ENCODE results near the gene NIPAL4. TPM values are rescaled to one million over a fixed set of nuclear protein-coding genes. Genes with fewer than 3 reads are reported as not detected.

The NIPAL4 gene
- total RNA-seq, 4 donors from 2014 or later, result 1.5 TPM; not detected in 3

- H3K4me3 ChIP-seq, result no peak overlapping the region
- no peak for ATAC-seq
- DNase-seq, result no peak
- TF ChIP-seq POLR2A (IDR thresholded peaks at IDR 0.05), result no peak
- TF ChIP-seq CTCF (IDR thresholded peaks at IDR 0.05 in 4 of 5, conservative IDR thresholded peaks at IDR 0.05 in 1 of 5), result no peak
- H3K9me3 ChIP-seq, result no peaks in the 10 kb centered on the region
- in situ Hi-C loops (cut with MboI; ENCODE audit: low sequenced_read_pairs in 4 of 4) (no loop called here), intact Hi-C loops (cut with DNase I; ENCODE audit: low total_unique reads) (no loop called here)
- peaks cover 9 to 24% of the 10 kb centered on the region in 2 donors for H3K4me1 ChIP-seq
- peak overlapping the region in 2 of 4 donors; percentile 61 to 63 for H3K27ac ChIP-seq
- H3K27me3 ChIP-seq, result no peaks in the 10 kb centered on the region
- peaks cover 0 to 4% of the 10 kb centered on the region in 2 donors for H3K36me3 ChIP-seq
Measured at GRCh38 chr5:157510682-157511081, 50.7 kb downstream of the NIPAL4 start.

- intact Hi-C loops (cut with DNase I; ENCODE audit: low total_unique reads), result no loop called here
- Histone ChIP-seq H3K4me3 (no peak overlapping the region), H3K9me3 (no peaks in the 10 kb centered on the region), H3K27ac (peak overlapping the region; percentile 36 to 63 (median 54)), H3K27me3 (no peaks in the 10 kb centered on the region), H3K36me3 (peaks cover 0 to 4% of the 10 kb centered on the region in 2 donors), H3K4me1 (peaks cover 12 to 36% of the 10 kb centered on the region in 2 donors)
- ATAC-seq, result peak; percentile 94
- peak; percentile 82 to 87 for DNase-seq
- in situ Hi-C loops (cut with MboI; ENCODE audit: low sequenced_read_pairs in 4 of 4), result no loop called here
- TF ChIP-seq CTCF (IDR thresholded peaks at IDR 0.05 in 4 of 5, conservative IDR thresholded peaks at IDR 0.05 in 1 of 5) (no peak), POLR2A (IDR thresholded peaks at IDR 0.05) (no peak)
Measured at GRCh38 chr5:157511651-157512644, 51.9 kb downstream of the NIPAL4 start.

GRCh38 chr5:157513182-157513581 is 53.2 kb downstream of the NIPAL4 start:
- no peak for TF ChIP-seq POLR2A (IDR thresholded peaks at IDR 0.05)
- TF ChIP-seq CTCF (IDR thresholded peaks at IDR 0.05 in 4 of 5, conservative IDR thresholded peaks at IDR 0.05 in 1 of 5), result no peak
- H3K9me3 ChIP-seq, result no peaks in the 10 kb centered on the region
- intact Hi-C loops (cut with DNase I; ENCODE audit: low total_unique reads) (no loop called here), in situ Hi-C loops (cut with MboI; ENCODE audit: low sequenced_read_pairs in 4 of 4) (no loop called here)
- H3K4me1 ChIP-seq, result peaks cover 12 to 39% of the 10 kb centered on the region in 2 donors
- no peaks in the 10 kb centered on the region for H3K27me3 ChIP-seq
- ATAC-seq, result no peak
- no peak overlapping the region for H3K27ac ChIP-seq
- H3K4me3 ChIP-seq, result no peak overlapping the region
- DNase-seq, result no peak
- peaks cover 0 to 4% of the 10 kb centered on the region in 2 donors for H3K36me3 ChIP-seq

GRCh38 chr5:157514974-157515373 is 55.0 kb downstream of the NIPAL4 start:
- no peaks in the 10 kb centered on the region for H3K9me3 ChIP-seq
- ATAC-seq, result no peak
- H3K36me3 ChIP-seq, result no peaks in the 10 kb centered on the region
- H3K4me3 ChIP-seq, result no peak overlapping the region
- in situ Hi-C loops (cut with MboI; ENCODE audit: low sequenced_read_pairs in 4 of 4) (no loop called here), intact Hi-C loops (cut with DNase I; ENCODE audit: low total_unique reads) (loop anchor here (5.0 kb wide), 1 partner anchor 57 kb away; no protein-coding TSS in a partner anchor)
- no peak overlapping the region for H3K27ac ChIP-seq
- no peak for TF ChIP-seq POLR2A (IDR thresholded peaks at IDR 0.05)
- no peak for TF ChIP-seq CTCF (IDR thresholded peaks at IDR 0.05 in 4 of 5, conservative IDR thresholded peaks at IDR 0.05 in 1 of 5)
- no peaks in the 10 kb centered on the region for H3K27me3 ChIP-seq
- no peak for DNase-seq
- H3K4me1 ChIP-seq, result peaks cover 12 to 39% of the 10 kb centered on the region in 2 donors
